H1 (cell line): Measurements from ENCODE around the gene TNRC6B. TPM values are rescaled to one million over a fixed set of nuclear protein-coding genes. Genes with fewer than 3 reads are reported as not detected.

Source experiments
- BCL11A ChIP-seq, 2 experiments: IDR thresholded peaks; one replicate each; pipeline ENCODE4 v1.6.1; 2011; ENCODE audit warnings: low read depth in 2 of 2, low read length in 2 of 2, mild to moderate bottlenecking in 2 of 2
- CTBP2 ChIP-seq: IDR thresholded peaks from 2 replicates; pipeline ENCODE4 v1.7.0; 2011; ENCODE audit warnings: borderline replicate concordance, mild to moderate bottlenecking, moderate library complexity, mixed read lengths, low read length; ENCODE audit not compliant: insufficient read depth, insufficient read length
- EGR1 ChIP-seq: IDR thresholded peaks from 2 replicates; pipeline ENCODE4 v1.6.1; 2011; ENCODE audit warnings: low read depth, low read length, borderline replicate concordance
- GABPA ChIP-seq: IDR thresholded peaks from 2 replicates; pipeline ENCODE4 v1.6.1; 2011; ENCODE audit warnings: mild to moderate bottlenecking, low read length, moderate library complexity, borderline replicate concordance; ENCODE audit not compliant: insufficient read depth
- JUN ChIP-seq: IDR thresholded peaks from 2 replicates; pipeline ENCODE4 v1.6.1; 2011; ENCODE audit warnings: low read depth, mild to moderate bottlenecking, improper control_type of control experiment, low read length
- KDM4A ChIP-seq: IDR thresholded peaks from one replicate; pipeline ENCODE4 v1.7.1; 2012; ENCODE audit warnings: low read depth, mild to moderate bottlenecking, moderate library complexity, low read length, inconsistent platforms; ENCODE audit not compliant: severe bottlenecking
- KDM5A ChIP-seq: fragments of 200-600 bp; IDR thresholded peaks from 2 replicates; pipeline ENCODE4 v1.7.1; 2012; ENCODE audit warnings: mild to moderate bottlenecking, low read length, inconsistent platforms, mixed read lengths
- NANOG ChIP-seq: IDR thresholded peaks from 2 replicates; pipeline ENCODE4 v1.6.1; 2011; ENCODE audit warnings: low read length, low read depth, mild to moderate bottlenecking, inconsistent platforms; ENCODE audit not compliant: insufficient read depth, poor library complexity, severe bottlenecking
- POLR2A ChIP-seq, 2 experiments: IDR thresholded peaks; 1 replicate in 1 of 2; 2 replicates in 1 of 2; pipeline ENCODE4 v1.6.1; 2011; ENCODE audit warnings: low read depth in 2 of 2, low read length in 2 of 2, mild to moderate bottlenecking in 2 of 2; ENCODE audit errors: control extremely low read depth in 1 of 2
- POLR2AphosphoS5 ChIP-seq: IDR thresholded peaks from 2 replicates; pipeline ENCODE4 v1.6.1; 2011; ENCODE audit warnings: low read depth, low read length
- SAP30 ChIP-seq: fragments of 300-600 bp; sonication (generic); IDR thresholded peaks from 2 replicates; pipeline ENCODE4 v1.7.1; 2012; ENCODE audit warnings: low read length, moderate library complexity, mild to moderate bottlenecking, inconsistent platforms; ENCODE audit not compliant: insufficient read depth, insufficient replicate concordance
- SIX5 ChIP-seq: IDR thresholded peaks from 2 replicates; pipeline ENCODE4 v1.6.1; 2011; ENCODE audit warnings: mild to moderate bottlenecking, low read depth, low read length
- SP2 ChIP-seq: IDR thresholded peaks from 2 replicates; pipeline ENCODE4 v1.6.1; 2012; ENCODE audit warnings: mild to moderate bottlenecking, low read length, inconsistent platforms
- SRF ChIP-seq: IDR thresholded peaks from 2 replicates; pipeline ENCODE4 v1.6.1; 2011; ENCODE audit warnings: mild to moderate bottlenecking, low read depth, low read length, moderate library complexity
- SUZ12 ChIP-seq: fragments of 200-600 bp; sonication (generic); IDR thresholded peaks from 2 replicates; pipeline ENCODE4 v1.6.1; 2012; ENCODE audit warnings: mild to moderate bottlenecking, inconsistent platforms, low read length, moderate library complexity, mixed read lengths
- TAF7 ChIP-seq: optimal IDR thresholded peaks from 2 replicates; pipeline ENCODE3; 2011; ENCODE audit warnings: low read depth, mild to moderate bottlenecking, inconsistent platforms, low read length, moderate library complexity, borderline replicate concordance
- TCF12 ChIP-seq: IDR thresholded peaks from 2 replicates; pipeline ENCODE4 v1.6.1; 2011; ENCODE audit warnings: low read depth, mild to moderate bottlenecking, low read length
- TEAD4 ChIP-seq: IDR thresholded peaks from 2 replicates; pipeline ENCODE4 v1.6.1; 2012; ENCODE audit warnings: low read depth, low read length, inconsistent platforms, mixed read lengths
- YY1 ChIP-seq: IDR thresholded peaks from 2 replicates; pipeline ENCODE4 v1.6.1; 2011; ENCODE audit warnings: low read depth, mild to moderate bottlenecking, low read length
- polyA plus RNA-seq, 7 experiments: library from polyadenylated mRNA; depleted of rRNA in 3 of 7; stranded (reverse) in 5 of 7; unstranded in 2 of 7; fragments of >200 nt in 5 of 7; fragments of 200-250 nt in 2 of 7; gene quantifications; 1 replicate in 5 of 7; 2 replicates in 1 of 7; 4 replicates in 1 of 7; pipeline versions ENCODE4 v1.2.1 to v1.2.3, GENCODE V29; 2011 to 2013; ENCODE audit warnings: missing spikeins in 2 of 7, mixed read lengths in 2 of 7
- total RNA-seq: library from RNA; stranded (reverse); fragmentation: NEBNext Ultra II Directional; extraction: Animal tissue kit (Norgen Biotek cat#: 25700); gene quantifications from 2 replicates; pipeline ENCODE4 v1.2.1, GENCODE V29; 2021
- TF ChIP-seq, protein P1 (sequence below): IDR thresholded peaks from 2 replicates; pipeline ENCODE4 v1.6.1; 2012; ENCODE audit warnings: inconsistent platforms

The TNRC6B gene
- total and polyA plus RNA-seq, 2 of the 8 experiments (the other 6 are each of a cell fraction or from before 2014, with no cell fraction given): 12.5 to 48.9 TPM

GRCh38 chr22:40346185-40347118 lies 168.7 kb downstream of the TNRC6B start, which contains the start of gene ADSL (continued):
- TF ChIP-seq CTBP2 (no peak), POLR2AphosphoS5 (peak; percentile 94), TCF12 (0 out of 2 replicates have a peak, but pooled peaks have one; percentile 14), EGR1 (no peak), TEAD4 (no peak), YY1 (peak; percentile 53; the same call in 1 of the 2 replicates), SRF (no peak), NANOG (no peak), JUN (no peak), KDM4A (no peak), BCL11A (IDR thresholded peaks at IDR 0.05; ENCODE audit: low read depth in 2 of 2, low read length in 2 of 2) (no peak), TAF7 (peak; percentile 37), SUZ12 (no peak), GABPA (peak; percentile 95), POLR2A (IDR thresholded peaks at IDR 0.05; ENCODE audit: control extremely low read depth in 1 of 2, low read depth in 2 of 2, low read length in 2 of 2) (peak; percentile 89 to 99), SIX5 (no peak), SP2 (no peak), KDM5A (peak; percentile 34; the same call in 1 of the 2 replicates), SAP30 (peak; percentile 31)
- TF ChIP-seq, protein P1, sequence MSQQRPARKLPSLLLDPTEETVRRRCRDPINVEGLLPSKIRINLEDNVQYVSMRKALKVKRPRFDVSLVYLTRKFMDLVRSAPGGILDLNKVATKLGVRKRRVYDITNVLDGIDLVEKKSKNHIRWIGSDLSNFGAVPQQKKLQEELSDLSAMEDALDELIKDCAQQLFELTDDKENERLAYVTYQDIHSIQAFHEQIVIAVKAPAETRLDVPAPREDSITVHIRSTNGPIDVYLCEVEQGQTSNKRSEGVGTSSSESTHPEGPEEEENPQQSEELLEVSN: peak; percentile 78
